HEK293 (cell line): ENCODE results near the gene CSNK2A2.

ENCODE experiments used
- ZNF48 ChIP-seq: fragments of 450-650 bp; formaldehyde crosslinking; IDR thresholded peaks from 2 replicates; pipeline ENCODE4 v1.5.1; 2016; ENCODE audit warnings: missing biosample characterization, missing genetic modification characterization
- TF ChIP-seq, protein P1 (sequence below): fragments of 450-650 bp; formaldehyde crosslinking; IDR thresholded peaks from 2 replicates; pipeline ENCODE4 v1.5.1; 2016; ENCODE audit warnings: missing biosample characterization, missing genetic modification characterization
- TF ChIP-seq, protein P2 (sequence below): sonication (generic); formaldehyde crosslinking; IDR thresholded peaks from 2 replicates; pipeline ENCODE4 v1.8.1; 2022; ENCODE audit warnings: mild to moderate bottlenecking, moderate library complexity, missing genetic modification reagents

DNA sequence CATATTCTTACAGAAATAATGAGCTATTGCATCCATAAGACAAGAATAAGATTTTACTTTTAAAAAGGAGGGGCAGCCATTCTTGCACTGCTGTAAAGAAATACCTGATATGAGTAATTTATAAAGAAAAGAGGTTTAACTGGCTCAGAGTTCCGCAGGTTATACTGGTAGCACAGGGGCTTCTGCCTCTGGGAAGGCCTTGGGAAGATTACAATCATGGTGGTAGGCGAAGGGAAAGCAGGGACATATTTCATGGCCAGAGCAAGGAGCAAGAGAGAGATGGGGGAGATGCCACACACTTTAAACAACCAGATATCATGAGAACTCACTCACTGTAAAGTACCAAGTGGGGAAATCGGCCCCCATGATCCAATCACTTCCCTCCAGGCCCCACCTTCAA, 20.9 kb upstream of the CSNK2A2 start:
- TF ChIP-seq, protein P1, sequence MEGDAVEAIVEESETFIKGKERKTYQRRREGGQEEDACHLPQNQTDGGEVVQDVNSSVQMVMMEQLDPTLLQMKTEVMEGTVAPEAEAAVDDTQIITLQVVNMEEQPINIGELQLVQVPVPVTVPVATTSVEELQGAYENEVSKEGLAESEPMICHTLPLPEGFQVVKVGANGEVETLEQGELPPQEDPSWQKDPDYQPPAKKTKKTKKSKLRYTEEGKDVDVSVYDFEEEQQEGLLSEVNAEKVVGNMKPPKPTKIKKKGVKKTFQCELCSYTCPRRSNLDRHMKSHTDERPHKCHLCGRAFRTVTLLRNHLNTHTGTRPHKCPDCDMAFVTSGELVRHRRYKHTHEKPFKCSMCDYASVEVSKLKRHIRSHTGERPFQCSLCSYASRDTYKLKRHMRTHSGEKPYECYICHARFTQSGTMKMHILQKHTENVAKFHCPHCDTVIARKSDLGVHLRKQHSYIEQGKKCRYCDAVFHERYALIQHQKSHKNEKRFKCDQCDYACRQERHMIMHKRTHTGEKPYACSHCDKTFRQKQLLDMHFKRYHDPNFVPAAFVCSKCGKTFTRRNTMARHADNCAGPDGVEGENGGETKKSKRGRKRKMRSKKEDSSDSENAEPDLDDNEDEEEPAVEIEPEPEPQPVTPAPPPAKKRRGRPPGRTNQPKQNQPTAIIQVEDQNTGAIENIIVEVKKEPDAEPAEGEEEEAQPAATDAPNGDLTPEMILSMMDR (tag by site-specific recombination) = no peak
- TF ChIP-seq, protein P2, sequence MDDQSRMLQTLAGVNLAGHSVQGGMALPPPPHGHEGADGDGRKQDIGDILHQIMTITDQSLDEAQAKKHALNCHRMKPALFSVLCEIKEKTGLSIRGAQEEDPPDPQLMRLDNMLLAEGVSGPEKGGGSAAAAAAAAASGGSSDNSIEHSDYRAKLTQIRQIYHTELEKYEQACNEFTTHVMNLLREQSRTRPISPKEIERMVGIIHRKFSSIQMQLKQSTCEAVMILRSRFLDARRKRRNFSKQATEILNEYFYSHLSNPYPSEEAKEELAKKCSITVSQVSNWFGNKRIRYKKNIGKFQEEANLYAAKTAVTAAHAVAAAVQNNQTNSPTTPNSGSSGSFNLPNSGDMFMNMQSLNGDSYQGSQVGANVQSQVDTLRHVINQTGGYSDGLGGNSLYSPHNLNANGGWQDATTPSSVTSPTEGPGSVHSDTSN (CRISPR knock-in tag) = no peak
- TF ChIP-seq ZNF48 (tag by site-specific recombination) = no peak
